H4 (cell line): ENCODE results near the gene C12orf57. TPM values are rescaled to one million over a fixed set of nuclear protein-coding genes. Genes with fewer than 3 reads are reported as not detected.

Experiments used
- DNase-seq: peaks from one replicate; pipeline ENCODE4 v3.0.0-alpha.2; 2015; ENCODE audit warnings: low spot score
- total RNA-seq: library from RNA; depleted of rRNA; stranded (reverse); fragments of >200 nt; shearing (Covaris generic); gene quantifications from 2 replicates; pipeline ENCODE4 v1.2.3, GENCODE V29; 2014

Gene C12orf57
- total RNA-seq, 1 experiment from 2014 or later, result 219 TPM

- DNase-seq, result no peak
Measured at GRCh38 chr12:6917491-6918231, 26.2 kb upstream of the C12orf57 start.

DNA sequence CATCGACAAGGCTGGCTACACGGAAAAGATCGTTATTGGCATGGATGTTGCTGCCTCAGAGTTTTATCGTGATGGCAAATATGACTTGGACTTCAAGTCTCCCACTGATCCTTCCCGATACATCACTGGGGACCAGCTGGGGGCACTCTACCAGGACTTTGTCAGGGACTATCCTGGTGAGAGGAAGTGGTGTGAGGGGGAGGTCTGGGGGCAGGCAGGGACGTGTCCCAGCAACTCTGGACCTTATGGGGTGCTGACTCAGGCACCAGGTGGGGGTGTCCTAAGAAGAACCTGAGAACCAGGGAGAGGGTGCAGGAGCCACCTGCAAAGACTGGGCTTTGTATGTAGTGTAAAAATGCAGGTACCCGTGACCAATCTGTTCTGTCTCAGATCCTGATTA is 24.2 kb upstream of the C12orf57 start:
- DNase-seq, result no peak

- DNase-seq, result no peak
Measured at GRCh38 chr12:6921539-6921938, 22.3 kb upstream of the C12orf57 start.

DNA sequence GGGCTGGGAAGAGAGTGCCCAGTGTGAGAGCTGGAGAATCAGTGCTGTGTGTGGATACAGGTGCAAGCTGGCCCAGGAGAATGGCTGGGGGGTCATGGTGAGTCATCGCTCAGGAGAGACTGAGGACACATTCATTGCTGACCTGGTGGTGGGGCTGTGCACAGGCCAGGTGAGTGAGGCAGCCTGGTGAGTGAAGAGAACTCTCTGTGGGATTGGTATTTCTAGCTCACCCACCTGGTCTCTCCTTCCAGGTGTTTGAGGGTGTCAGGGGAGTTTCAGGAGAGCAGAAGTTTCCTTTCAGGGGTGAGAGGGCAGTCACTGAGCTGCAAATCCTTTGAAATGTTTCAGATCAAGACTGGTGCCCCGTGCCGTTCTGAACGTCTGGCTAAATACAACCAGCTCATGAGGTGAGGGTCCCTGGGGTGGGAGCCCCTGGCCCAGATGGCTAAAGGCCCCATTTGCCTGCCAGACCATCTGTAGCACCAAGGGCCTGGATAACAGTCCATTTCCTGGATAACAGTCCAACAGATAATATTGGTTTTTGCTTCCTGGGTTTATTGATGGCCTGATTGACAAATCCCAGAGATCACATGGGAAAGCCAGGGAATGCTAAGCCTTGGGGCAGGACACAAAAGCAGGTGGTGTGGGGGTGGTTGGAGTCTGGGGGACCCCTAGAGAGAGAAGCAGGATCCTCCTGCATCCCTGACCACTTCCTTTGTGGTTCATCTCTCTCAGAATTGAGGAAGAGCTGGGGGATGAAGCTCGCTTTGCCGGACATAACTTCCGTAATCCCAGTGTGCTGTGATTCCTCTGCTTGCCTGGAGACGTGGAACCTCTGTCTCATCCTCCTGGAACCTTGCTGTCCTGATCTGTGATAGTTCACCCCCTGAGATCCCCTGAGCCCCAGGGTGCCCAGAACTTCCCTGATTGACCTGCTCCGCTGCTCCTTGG is 21.6 kb upstream of the C12orf57 start:
- DNase-seq, result no peak

GRCh38 chr12:6923003-6923732 is 20.7 kb upstream of the C12orf57 start:
- no peak for DNase-seq

- DNase-seq, result no peak
Measured at GRCh38 chr12:6923851-6924250, 20.0 kb upstream of the C12orf57 start.

DNA sequence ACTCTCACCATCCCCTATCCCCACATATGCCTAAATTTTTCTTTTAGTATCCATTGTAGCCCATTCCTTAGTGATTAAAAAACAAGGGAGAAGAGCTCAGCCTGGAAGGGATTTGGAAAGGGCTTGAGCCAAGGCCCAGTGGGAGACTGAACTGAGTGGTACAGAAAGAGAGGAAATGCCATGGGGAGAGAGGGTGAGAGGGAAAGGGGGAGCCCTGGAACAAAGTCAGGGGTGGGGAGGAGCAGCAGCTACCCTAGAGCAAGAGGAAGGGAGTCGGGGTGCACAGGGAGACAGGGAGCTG is 18.6 kb upstream of the C12orf57 start:
- DNase-seq, result no peak

DNA sequence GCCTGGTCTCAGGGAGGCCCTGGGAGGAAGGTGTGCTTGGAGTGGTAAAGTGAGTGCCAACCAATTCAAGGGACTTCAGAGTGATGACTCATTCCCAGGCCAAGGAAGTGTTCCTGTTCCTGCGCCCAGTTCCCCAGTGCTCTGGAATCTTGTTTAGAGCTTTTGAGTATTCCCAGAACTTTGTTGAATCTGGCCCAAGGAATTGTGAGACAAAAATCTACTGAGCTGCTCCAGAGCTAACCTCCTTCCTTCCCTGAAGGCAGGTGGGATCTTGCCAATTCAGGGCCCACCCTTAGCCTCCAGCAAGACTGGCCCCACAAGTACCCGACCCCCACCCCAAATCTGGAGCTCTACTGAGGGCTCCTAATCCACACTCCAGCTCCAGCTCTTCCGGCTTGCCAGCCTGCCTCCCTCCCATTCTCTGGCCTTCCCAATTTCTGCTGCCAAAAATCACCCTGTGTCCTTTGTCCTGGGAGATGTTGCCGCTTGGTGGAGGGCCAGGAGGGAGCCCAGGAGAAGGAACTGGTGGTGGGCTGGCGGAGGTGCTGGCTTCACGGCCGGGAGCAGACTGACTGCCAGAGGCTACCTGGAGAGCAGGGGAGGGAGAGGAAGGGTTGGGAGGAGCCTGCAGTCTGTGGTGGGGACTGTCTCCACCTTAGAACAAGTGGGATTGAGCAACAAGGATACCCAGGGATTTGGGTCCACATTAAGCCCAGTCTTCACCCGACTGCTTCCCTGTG is 18.1 kb upstream of the C12orf57 start:
- DNase-seq, result peak; percentile 98

- DNase-seq, result peak; percentile 86
Measured at GRCh38 chr12:6927379-6928021, 16.3 kb upstream of the C12orf57 start, which contains the start of gene ATN1. Gene ATN1 (plus strand): TSS chr12:6927959. CDS start chr12:6934002, 6,043 bp downstream.

GRCh38 chr12:6928022-6928702 is 15.7 kb upstream of the C12orf57 start:
- no peak for DNase-seq

GRCh38 chr12:6928703-6929407 is 15.0 kb upstream of the C12orf57 start:
- no peak for DNase-seq

DNA sequence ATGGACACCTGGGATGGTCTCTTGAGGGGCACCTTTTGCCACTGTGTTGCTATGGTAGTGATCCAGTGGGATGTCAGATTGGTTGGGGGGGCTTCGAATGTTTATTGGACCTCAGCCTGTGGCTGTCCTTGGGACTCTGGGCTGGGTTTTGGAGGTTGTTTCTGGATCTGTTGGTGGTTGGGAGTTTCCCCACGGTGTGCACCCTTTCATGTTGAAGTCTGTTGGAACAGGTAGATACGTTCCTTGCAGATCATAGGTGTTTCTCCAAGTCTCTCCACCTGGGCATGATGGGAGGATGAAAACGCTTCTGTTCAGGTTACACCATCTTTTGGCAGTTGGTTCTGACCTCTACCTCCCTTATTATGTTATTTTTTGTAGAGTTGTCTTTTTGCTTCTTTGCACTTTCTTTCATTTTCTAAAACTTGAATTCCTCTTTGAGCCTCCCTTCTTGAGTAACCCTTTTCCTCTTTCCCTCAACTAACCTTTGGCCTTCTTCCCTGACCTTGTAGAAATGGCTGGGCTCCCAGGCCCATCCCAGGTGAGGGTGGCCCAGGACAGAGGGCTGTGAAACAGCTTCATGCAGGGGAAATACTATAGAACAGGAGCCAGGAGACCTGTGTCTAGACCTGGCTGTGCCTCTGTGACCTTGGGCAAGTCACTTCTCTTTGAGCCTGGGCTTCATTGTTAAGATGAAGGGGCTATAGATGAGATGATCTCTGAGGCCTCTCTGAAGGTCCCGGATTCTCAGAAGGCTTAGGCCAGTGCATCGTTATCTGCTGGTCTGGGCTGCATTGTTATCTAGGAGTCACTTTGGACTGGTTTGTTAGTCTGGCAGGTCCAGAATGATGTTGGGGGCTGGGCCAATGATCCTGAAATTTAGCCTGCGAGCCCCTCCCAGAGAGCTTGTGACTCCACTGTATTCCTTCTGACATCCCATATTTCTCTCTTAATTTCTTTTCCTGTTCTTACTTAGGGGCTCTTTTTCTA is 14.1 kb upstream of the C12orf57 start:
- no peak for DNase-seq

GRCh38 chr12:6932766-6933165 is 11.1 kb upstream of the C12orf57 start:
- no peak for DNase-seq

- DNase-seq, result no peak
Measured at GRCh38 chr12:6934110-6934509, 9.7 kb upstream of the C12orf57 start.

DNA sequence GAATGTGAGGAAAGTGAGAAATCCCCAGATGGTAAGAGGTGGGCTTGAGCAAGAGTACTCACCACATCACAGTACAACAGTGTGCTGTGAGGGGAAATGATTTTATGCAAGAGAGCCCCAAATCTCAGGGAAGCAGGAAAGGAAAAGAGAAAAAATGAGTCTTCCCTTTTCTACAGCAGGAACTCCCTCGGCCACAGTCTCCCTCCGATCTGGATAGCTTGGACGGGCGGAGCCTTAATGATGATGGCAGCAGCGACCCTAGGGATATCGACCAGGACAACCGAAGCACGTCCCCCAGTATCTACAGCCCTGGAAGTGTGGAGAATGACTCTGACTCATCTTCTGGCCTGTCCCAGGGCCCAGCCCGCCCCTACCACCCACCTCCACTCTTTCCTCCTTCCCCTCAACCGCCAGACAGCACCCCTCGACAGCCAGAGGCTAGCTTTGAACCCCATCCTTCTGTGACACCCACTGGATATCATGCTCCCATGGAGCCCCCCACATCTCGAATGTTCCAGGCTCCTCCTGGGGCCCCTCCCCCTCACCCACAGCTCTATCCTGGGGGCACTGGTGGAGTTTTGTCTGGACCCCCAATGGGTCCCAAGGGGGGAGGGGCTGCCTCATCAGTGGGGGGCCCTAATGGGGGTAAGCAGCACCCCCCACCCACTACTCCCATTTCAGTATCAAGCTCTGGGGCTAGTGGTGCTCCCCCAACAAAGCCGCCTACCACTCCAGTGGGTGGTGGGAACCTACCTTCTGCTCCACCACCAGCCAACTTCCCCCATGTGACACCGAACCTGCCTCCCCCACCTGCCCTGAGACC is 8.2 kb upstream of the C12orf57 start:
- DNase-seq, result no peak

- DNase-seq, result no peak
Measured at GRCh38 chr12:6936194-6936635, 7.6 kb upstream of the C12orf57 start.

- no peak for DNase-seq
Measured at GRCh38 chr12:6936636-6937480, 7.0 kb upstream of the C12orf57 start.
